ENCODE measurements around the gene OVOL1.
"Not testable (repeated sequence)": the region's sequence is repeated elsewhere in the genome, so short reads cannot be mapped to it uniquely, and the experiment has no call there.

The OVOL1 gene

DNA sequence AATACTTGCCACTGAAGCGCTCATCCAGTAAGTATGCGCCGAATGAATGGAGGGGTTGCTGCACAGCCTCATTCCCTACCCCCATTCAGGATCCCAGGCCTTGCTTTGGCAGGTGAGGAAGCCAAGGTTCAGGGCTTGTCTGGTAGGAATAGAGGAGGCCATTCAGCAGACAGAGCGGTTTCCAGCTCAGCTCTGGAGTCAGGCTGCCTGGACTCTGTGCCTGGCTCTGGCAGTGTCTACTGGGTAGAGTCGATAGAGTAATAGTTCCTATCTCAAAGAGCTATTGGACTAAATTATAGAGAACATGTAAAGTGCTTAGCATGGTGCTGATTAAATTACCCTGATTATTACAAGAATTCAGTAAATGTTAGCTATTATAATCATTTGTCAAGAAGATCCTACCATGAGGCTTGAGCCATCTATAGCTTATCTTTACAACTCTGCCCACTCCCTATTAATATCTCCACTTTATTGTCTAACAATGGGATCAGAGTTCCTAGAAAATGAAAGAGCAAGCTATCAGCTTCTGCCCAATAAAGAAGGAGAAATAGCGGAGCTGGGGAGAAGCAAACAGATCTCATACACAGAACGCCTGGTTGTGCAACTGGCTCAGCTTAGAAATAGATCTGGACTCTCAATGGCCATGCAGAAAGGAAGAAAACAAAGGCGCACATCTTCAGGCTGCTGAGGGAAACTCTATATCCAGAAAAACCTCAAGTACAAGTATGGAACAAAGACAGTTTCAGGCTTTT is 40.3 kb downstream of the OVOL1 start:
- no peaks in the 10 kb centered on the region for H3K36me3 ChIP-seq (ENCODE audit: insufficient read depth, low read depth, low read length)
- H3K4me1 ChIP-seq (ENCODE audit: insufficient read depth, low read length): no peaks in the 10 kb centered on the region
- H3K27me3 ChIP-seq (ENCODE audit: insufficient read depth, low read length): peaks cover 8% of the 10 kb centered on the region
- no peaks in the 10 kb centered on the region for H3K9me3 ChIP-seq (ENCODE audit: insufficient read depth, low read depth, low read length)
- no peak overlapping the region for H3K4me3 ChIP-seq (ENCODE audit: low read length)
- no peak overlapping the region for H3K9ac ChIP-seq (ENCODE audit: low read depth, low read length)
- no peak overlapping the region for H3K27ac ChIP-seq (ENCODE audit: low read length)

DNA sequence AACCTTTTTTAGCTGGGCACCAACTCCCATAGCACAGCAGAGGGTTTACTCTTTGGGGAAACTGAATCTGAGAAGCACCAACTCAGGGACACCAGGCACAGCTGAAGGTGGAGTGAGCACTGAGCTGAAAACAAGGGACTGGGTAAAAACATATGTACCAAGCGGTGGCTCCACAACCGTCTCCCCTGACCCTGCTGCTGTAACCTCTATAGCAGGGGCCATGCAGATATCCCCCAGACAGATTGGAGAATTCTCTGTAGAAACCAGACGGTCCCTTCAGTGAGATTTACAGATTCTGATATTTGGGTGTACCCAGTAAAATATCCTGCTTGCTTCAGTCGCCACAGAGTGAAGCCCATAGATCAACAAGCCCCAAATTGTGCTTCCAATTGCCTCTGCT is 42.6 kb downstream of the OVOL1 start:
- H3K27me3 ChIP-seq (ENCODE audit: insufficient read depth, low read length): peaks cover 23% of the 10 kb centered on the region
- peaks cover 4% of the 10 kb centered on the region for H3K4me1 ChIP-seq (ENCODE audit: insufficient read depth, low read length)
- no peak overlapping the region for H3K9ac ChIP-seq (ENCODE audit: low read depth, low read length)
- no peak overlapping the region for H3K27ac ChIP-seq (ENCODE audit: low read length)
- H3K36me3 ChIP-seq (ENCODE audit: insufficient read depth, low read depth, low read length): no peaks in the 10 kb centered on the region
- no peak overlapping the region for H3K4me3 ChIP-seq (ENCODE audit: low read length)
- H3K9me3 ChIP-seq (ENCODE audit: insufficient read depth, low read depth, low read length): no peaks in the 10 kb centered on the region

DNA sequence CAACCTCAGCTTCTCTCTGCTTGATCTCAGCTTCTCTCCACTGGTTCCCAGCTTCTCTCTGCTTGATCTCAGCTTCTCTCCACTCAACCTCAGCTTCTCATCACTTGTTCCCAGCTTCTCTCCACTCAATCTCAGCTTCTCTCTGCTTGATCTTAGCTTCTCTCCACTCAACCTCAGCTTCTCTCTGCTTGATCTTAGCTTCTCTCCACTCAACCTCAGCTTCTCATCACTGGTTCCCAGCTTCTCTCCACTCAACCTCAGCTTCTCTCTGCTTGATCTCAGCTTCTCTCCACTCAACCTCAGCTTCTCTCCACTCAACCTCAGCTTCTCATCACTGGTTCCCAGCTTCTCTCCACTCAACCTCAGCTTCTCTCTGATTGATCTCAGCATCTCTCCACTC is 45.4 kb downstream of the OVOL1 start:
- H3K4me1 ChIP-seq (ENCODE audit: insufficient read depth, low read length); H3K36me3 ChIP-seq (ENCODE audit: insufficient read depth, low read depth, low read length); H3K27ac ChIP-seq (ENCODE audit: low read length); H3K9ac ChIP-seq (ENCODE audit: low read depth, low read length); H3K4me3 ChIP-seq (ENCODE audit: low read length); H3K9me3 ChIP-seq (ENCODE audit: insufficient read depth, low read depth, low read length): not testable (repeated sequence)
- H3K27me3 ChIP-seq (ENCODE audit: insufficient read depth, low read length): peaks cover 24% of the 10 kb centered on the region

DNA sequence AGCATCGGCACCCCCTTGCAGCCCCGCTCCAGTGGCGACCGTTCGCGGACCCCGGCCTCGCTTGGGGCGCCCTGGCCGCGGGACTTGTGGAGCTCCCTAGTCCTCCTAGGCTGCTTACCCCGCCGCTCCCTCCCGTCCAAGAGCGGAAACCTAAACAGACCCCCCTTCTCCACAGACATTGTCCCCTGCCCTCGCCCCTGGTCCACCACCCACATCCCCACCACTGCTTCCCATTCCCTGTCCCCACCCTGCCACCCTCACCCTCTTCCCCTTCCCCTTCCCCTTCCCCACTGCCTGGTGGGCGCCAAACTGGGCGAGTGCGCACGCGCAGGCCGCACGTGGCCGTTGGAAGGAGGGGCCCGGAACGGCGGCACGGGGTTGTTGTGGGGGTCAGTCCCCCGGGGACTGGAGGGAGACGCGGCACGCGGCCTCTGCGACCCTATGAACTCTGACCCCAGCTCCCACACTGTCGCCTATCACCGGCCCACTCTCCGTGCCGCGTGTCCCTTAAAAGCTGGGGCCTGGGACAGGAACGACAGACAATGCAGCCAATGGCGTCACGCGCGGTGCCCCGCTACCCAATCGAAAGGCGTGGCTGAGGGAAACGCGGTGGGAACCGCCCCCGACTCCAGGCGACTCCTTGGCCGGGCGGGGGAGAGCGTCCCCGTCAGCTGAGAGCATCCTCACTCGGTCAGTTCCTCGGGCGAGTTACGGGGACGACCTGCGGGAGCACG is 46.6 kb downstream of the OVOL1 start, which contains the start of gene SNX32:
TSS of gene SNX32 (plus strand) at position 667 of the 734 bp plus-strand sequence. CDS start 103 bp downstream, outside the sequence.
- Histone ChIP-seq H3K27ac (ENCODE audit: low read length) (peak within 1 kb of the TSS; percentile 13), H3K36me3 (ENCODE audit: insufficient read depth, low read depth, low read length) (no peaks in the 10 kb centered on the region), H3K4me1 (ENCODE audit: insufficient read depth, low read length) (peaks cover 5% of the 10 kb centered on the region), H3K27me3 (ENCODE audit: insufficient read depth, low read length) (peaks cover 24% of the 10 kb centered on the region), H3K9ac (ENCODE audit: low read depth, low read length) (peak within 1 kb of the TSS; percentile 59; the same call in 1 of the 2 replicates), H3K4me3 (ENCODE audit: low read length) (peak within 1 kb of the TSS; percentile 78), H3K9me3 (ENCODE audit: insufficient read depth, low read depth, low read length) (no peaks in the 10 kb centered on the region)

DNA sequence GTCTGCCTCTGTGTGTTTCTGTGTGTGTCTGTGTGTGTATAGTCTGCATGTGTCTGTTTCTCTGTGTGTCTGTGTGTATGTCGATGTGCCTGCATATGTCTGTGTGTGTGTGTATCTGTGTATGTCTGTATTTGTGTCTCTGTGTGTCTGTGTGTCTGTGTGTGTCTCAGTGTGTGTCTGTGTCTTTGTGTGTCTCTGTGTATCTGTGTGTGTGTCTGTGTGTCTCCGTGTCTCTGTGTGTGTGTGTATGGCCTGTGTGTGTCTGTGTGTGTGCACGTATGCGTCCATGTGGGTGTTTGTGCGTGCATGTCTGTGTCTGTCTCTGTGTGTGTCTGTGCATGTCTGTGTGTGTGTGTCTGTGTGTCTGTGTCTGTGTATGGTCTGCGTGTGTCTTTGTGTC is 47.3 kb downstream of the OVOL1 start:
- H3K9ac ChIP-seq (ENCODE audit: low read depth, low read length): peak overlapping the region; percentile 59; the same call in 1 of the 2 replicates

DNA sequence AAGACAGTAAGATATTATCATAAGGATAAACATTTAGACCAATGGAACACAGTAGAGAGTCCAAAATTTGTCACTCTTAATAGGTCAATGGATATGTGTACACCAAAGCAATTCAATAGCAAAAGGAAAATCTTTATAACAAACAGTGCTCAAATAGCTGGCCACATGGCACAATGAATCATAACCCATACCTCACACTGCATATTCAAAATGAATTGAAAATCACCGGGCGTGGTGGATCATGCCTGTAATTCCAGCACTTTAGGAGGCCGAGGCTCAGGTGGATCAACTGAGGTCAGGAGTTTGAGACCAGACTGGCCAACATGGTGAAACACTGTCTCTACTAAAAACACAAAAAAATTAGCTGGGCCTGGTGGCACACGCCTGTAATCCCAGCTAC is 55.3 kb downstream of the OVOL1 start:
- Histone ChIP-seq H3K36me3 (ENCODE audit: insufficient read depth, low read depth, low read length) (no peaks in the 10 kb centered on the region), H3K27me3 (ENCODE audit: insufficient read depth, low read length) (no peaks in the 10 kb centered on the region), H3K9me3 (ENCODE audit: insufficient read depth, low read depth, low read length) (no peaks in the 10 kb centered on the region), H3K9ac (ENCODE audit: low read depth, low read length) (no peak overlapping the region), H3K4me3 (ENCODE audit: low read length) (no peak overlapping the region), H3K4me1 (ENCODE audit: insufficient read depth, low read length) (no peaks in the 10 kb centered on the region), H3K27ac (ENCODE audit: low read length) (no peak overlapping the region)

More for the DNA sequence above, 47.3 kb downstream of the OVOL1 start:
- peaks cover 5% of the 10 kb centered on the region for H3K4me1 ChIP-seq (ENCODE audit: insufficient read depth, low read length)
- H3K36me3 ChIP-seq (ENCODE audit: insufficient read depth, low read depth, low read length): no peaks in the 10 kb centered on the region
- H3K27ac ChIP-seq (ENCODE audit: low read length): no peak overlapping the region
- H3K4me3 ChIP-seq (ENCODE audit: low read length): peak overlapping the region; percentile 78
- H3K27me3 ChIP-seq (ENCODE audit: insufficient read depth, low read length): peaks cover 24% of the 10 kb centered on the region
- no peaks in the 10 kb centered on the region for H3K9me3 ChIP-seq (ENCODE audit: insufficient read depth, low read depth, low read length)

DNA sequence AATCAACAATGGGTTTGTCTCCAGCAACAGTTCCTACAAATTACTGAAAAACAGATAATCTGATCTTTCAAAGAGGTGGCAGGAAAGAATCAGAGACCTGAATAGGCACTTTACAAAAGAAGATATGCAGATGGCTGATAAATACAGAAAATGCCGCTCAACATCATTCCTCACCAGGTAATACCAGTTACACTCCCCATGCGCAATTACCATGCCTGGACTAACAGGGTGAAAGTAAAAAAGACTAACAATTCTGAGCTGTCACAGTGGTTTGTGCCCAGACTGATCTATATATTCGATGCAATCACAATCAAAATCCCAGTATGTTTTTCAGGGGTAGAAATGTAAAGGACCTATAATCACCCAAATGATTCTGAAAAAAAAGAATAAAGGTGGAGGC is 56.9 kb downstream of the OVOL1 start:
- Histone ChIP-seq H3K36me3 (ENCODE audit: insufficient read depth, low read depth, low read length) (no peaks in the 10 kb centered on the region), H3K27ac (ENCODE audit: low read length) (no peak overlapping the region), H3K9ac (ENCODE audit: low read depth, low read length) (no peak overlapping the region), H3K27me3 (ENCODE audit: insufficient read depth, low read length) (no peaks in the 10 kb centered on the region), H3K4me1 (ENCODE audit: insufficient read depth, low read length) (no peaks in the 10 kb centered on the region), H3K9me3 (ENCODE audit: insufficient read depth, low read depth, low read length) (no peaks in the 10 kb centered on the region), H3K4me3 (ENCODE audit: low read length) (no peak overlapping the region)

DNA sequence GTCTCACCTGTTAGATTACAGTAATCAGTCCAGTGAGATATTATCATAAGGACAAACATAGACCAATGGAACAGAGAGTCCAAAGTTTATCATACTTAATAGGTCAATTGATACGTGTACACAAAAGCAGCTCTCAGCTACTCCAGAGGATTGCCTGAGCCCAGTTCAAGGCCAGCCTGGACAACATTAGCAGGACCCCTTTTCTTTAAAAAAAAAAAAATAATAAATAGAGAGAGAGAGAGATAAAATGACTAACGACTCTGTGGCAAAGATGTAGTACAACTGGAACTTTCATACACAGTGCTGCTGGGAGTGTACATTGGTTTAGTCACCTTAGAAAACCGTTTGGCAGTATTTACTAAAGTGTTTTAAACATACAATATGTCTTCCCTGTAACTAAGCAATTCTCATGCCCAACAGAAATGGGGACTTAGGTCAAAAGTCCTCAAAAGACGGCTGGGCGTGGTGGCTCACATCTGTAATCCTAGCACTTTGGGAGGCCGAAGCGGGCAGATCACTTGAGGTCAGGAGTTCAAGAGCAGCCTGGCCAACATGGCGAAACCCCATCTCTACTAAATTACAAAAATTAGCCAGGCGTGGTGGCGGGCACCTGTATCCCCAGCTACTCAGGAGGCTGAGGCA is 57.5 kb downstream of the OVOL1 start:
- H3K4me3 ChIP-seq (ENCODE audit: low read length): no peak overlapping the region
- H3K4me1 ChIP-seq (ENCODE audit: insufficient read depth, low read length): no peaks in the 10 kb centered on the region
- no peak overlapping the region for H3K9ac ChIP-seq (ENCODE audit: low read depth, low read length)
- H3K27ac ChIP-seq (ENCODE audit: low read length): no peak overlapping the region
- no peaks in the 10 kb centered on the region for H3K27me3 ChIP-seq (ENCODE audit: insufficient read depth, low read length)
- no peaks in the 10 kb centered on the region for H3K36me3 ChIP-seq (ENCODE audit: insufficient read depth, low read depth, low read length)
- H3K9me3 ChIP-seq (ENCODE audit: insufficient read depth, low read depth, low read length): no peaks in the 10 kb centered on the region
